Sigmoid colon (tissue), 7 donors: ENCODE measurements around the gene IL31RA. TPM values are rescaled to one million over a fixed set of nuclear protein-coding genes. Genes with fewer than 3 reads are reported as not detected.

ENCODE experiments used
- DNase-seq: peaks from one replicate; pipeline ENCODE4 v3.0.0-alpha.2; 2019
- H3K27ac ChIP-seq, 4 donors: fragments of 200-600 bp; sonication (generic); one replicate each; pipeline ENCODE4 v1.5.1; 2016 to 2019; ENCODE audit warnings: mild to moderate bottlenecking in 1 of 4
- H3K27me3 ChIP-seq, 3 donors: fragments of 200-600 bp; sonication (generic); one replicate each; pipeline ENCODE4 v1.5.1; 2019; ENCODE audit warnings: mild to moderate bottlenecking in 1 of 3
- H3K36me3 ChIP-seq, 4 donors: fragments of 200-600 bp; sonication (generic); one replicate each; pipeline ENCODE4 v1.5.1; 2016 to 2019
- H3K4me1 ChIP-seq, 4 donors: fragments of 200-600 bp; sonication (generic); one replicate each; pipeline ENCODE4 v1.5.1; 2017 to 2019
- H3K4me3 ChIP-seq, 4 donors: fragments of 200-600 bp; sonication (generic); one replicate each; pipeline ENCODE4 v1.5.1; 2017 to 2019; ENCODE audit warnings: mild to moderate bottlenecking in 2 of 4, moderate library complexity in 1 of 4
- H3K9me3 ChIP-seq, 4 donors: fragments of 200-600 bp in 3 of 4; sonication (generic) in 3 of 4; one replicate each; pipeline versions ENCODE4 v1.5.1 to v1.6.1; 2013 to 2019
- CTCF ChIP-seq, 4 experiments: fragments of 450-650 bp in 3 of 4; fragments of 200-600 bp in 1 of 4; IDR thresholded peaks; one replicate each; pipeline ENCODE4 v1.5.1; 2016 to 2019; ENCODE audit warnings: antibody characterized with exemption in 4 of 4, mild to moderate bottlenecking in 3 of 4, moderate library complexity in 2 of 4
- EP300 ChIP-seq, 4 donors: sonication (generic); formaldehyde crosslinking; IDR thresholded peaks; one replicate each; pipeline ENCODE4 v1.6.1; 2017; ENCODE audit warnings: antibody characterized with exemption in 4 of 4
- POLR2A ChIP-seq, 2 donors: fragments of 450-650 bp; IDR thresholded peaks; one replicate each; pipeline ENCODE4 v1.6.1; 2016; ENCODE audit warnings: antibody characterized with exemption in 2 of 2, mild to moderate bottlenecking in 2 of 2, moderate library complexity in 2 of 2
- POLR2AphosphoS5 ChIP-seq, 4 donors: sonication (generic); formaldehyde crosslinking; IDR thresholded peaks; one replicate each; pipeline ENCODE4 v1.6.1; 2017; ENCODE audit warnings: antibody characterized with exemption in 4 of 4
- WGBS, 2 donors: extraction: QIAGEN DNeasy Blood & Tissue Kit; methylation state at CpG; one replicate each; pipeline ENCODE4 v1.1.7; 2013; 5-methylcytosine and 5-hydroxymethylcytosine counted together
- intact Hi-C: fragments of 100-400 bp; cut with DNase I; formaldehyde crosslinking; loops from one replicate; pipeline ENCODE4 v1.15.1; 2023
- polyA plus RNA-seq, 3 donors: library from polyadenylated mRNA; stranded (reverse); fragments of 200-250 nt; gene quantifications; one replicate each; pipeline ENCODE4 v1.2.3, GENCODE V29; 2013
- total RNA-seq, 4 donors: library from RNA; depleted of rRNA; stranded (reverse); fragments of >200 nt; gene quantifications; one replicate each; pipeline ENCODE4 v1.1.0, GENCODE V29; 2016
- donor health status: healthy with polysubstance abuse.
- donor health status: Bipolar disorder and iron deficiency.
- donor health status: healthy.

The IL31RA gene
- total and polyA plus RNA-seq, 7 donors = 0.09 to 3.3 (median 1.5) TPM; not detected in 3

- WGBS, 2 donors = 89 to 92% methylated on average over 14 of the region's 14 CpGs
- H3K9me3 ChIP-seq = no peaks in the 10 kb centered on the region
- H3K4me3 ChIP-seq = no peak overlapping the region
- H3K27me3 ChIP-seq = no peaks in the 10 kb centered on the region
- TF ChIP-seq POLR2A (IDR thresholded peaks at IDR 0.05) = no peak
- no peak for TF ChIP-seq CTCF (IDR thresholded peaks at IDR 0.05)
- no peak for TF ChIP-seq EP300 (IDR thresholded peaks at IDR 0.05)
- peak in 1 of 4 donors; percentile 4 for TF ChIP-seq POLR2AphosphoS5 (IDR thresholded peaks at IDR 0.05)
- intact Hi-C loops = loop anchor here (2.0 to 10.0 kb wide), 2 partner anchors 267 to 341 kb away; no protein-coding TSS in a partner anchor
- no peak overlapping the region for H3K27ac ChIP-seq
- peaks cover 0 to 17% (median 0%) of the 10 kb centered on the region in 4 donors for H3K36me3 ChIP-seq
- H3K4me1 ChIP-seq = no peaks in the 10 kb centered on the region
- no peak for DNase-seq
Observed at GRCh38 chr5:55933377-55934114, 82.4 kb downstream of the IL31RA start.

- no peak overlapping the region for H3K4me3 ChIP-seq
- intact Hi-C loops = loop anchor here (2.0 to 10.0 kb wide), 2 partner anchors 267 to 341 kb away; no protein-coding TSS in a partner anchor
- 40 to 75% methylated on average over 9 of the region's 9 CpGs for whole genome bisulfite sequencing, 2 donors
- H3K36me3 ChIP-seq = peaks cover 0 to 23% (median 0%) of the 10 kb centered on the region in 4 donors
- H3K9me3 ChIP-seq = no peaks in the 10 kb centered on the region
- H3K4me1 ChIP-seq = no peaks in the 10 kb centered on the region
- no peaks in the 10 kb centered on the region for H3K27me3 ChIP-seq
- no peak for DNase-seq
- TF ChIP-seq POLR2A (IDR thresholded peaks at IDR 0.05) (no peak), CTCF (IDR thresholded peaks at IDR 0.05) (no peak), EP300 (IDR thresholded peaks at IDR 0.05) (no peak), POLR2AphosphoS5 (IDR thresholded peaks at IDR 0.05) (no peak)
- H3K27ac ChIP-seq = no peak overlapping the region
Observed at GRCh38 chr5:55934115-55934613, 83.0 kb downstream of the IL31RA start.

- WGBS, 2 donors = 84 to 91% methylated on average over 2 of the region's 2 CpGs
- intact Hi-C loops = loop anchor here (2.0 to 10.0 kb wide), 4 partner anchors 58 to 678 kb away; partner anchors contain the start of gene IL6ST
Observed at GRCh38 chr5:55934720-55935119, 83.6 kb downstream of the IL31RA start.

GRCh38 chr5:55935371-55935770, 84.2 kb downstream of the IL31RA start:
- DNase-seq = no peak
- Histone ChIP-seq H3K9me3 (no peaks in the 10 kb centered on the region), H3K27ac (no peak overlapping the region), H3K4me3 (no peak overlapping the region), H3K36me3 (peaks cover 0 to 35% (median 2%) of the 10 kb centered on the region in 4 donors), H3K27me3 (no peaks in the 10 kb centered on the region), H3K4me1 (no peaks in the 10 kb centered on the region)
- WGBS, 2 donors = 93 to 95% methylated on average over 6 of the region's 6 CpGs
- intact Hi-C loops = loop anchor here (2.0 to 10.0 kb wide), 4 partner anchors 57 to 677 kb away; partner anchors contain the start of gene IL6ST
- no peak for TF ChIP-seq CTCF (IDR thresholded peaks at IDR 0.05)
- no peak for TF ChIP-seq POLR2AphosphoS5 (IDR thresholded peaks at IDR 0.05)
- TF ChIP-seq EP300 (IDR thresholded peaks at IDR 0.05) = no peak
- TF ChIP-seq POLR2A (IDR thresholded peaks at IDR 0.05) = no peak

More at GRCh38 chr5:55934720-55935119, 83.6 kb downstream of the IL31RA start:
- Histone ChIP-seq H3K27ac (no peak overlapping the region), H3K4me3 (no peak overlapping the region), H3K36me3 (peaks cover 0 to 29% (median 0%) of the 10 kb centered on the region in 4 donors), H3K27me3 (no peaks in the 10 kb centered on the region), H3K4me1 (no peaks in the 10 kb centered on the region), H3K9me3 (no peaks in the 10 kb centered on the region)
- TF ChIP-seq POLR2A (IDR thresholded peaks at IDR 0.05) (no peak), CTCF (IDR thresholded peaks at IDR 0.05) (no peak), EP300 (IDR thresholded peaks at IDR 0.05) (no peak), POLR2AphosphoS5 (IDR thresholded peaks at IDR 0.05) (no peak)
- no peak for DNase-seq
